H1 (cell line): ENCODE results near the gene R3HDM1. TPM values are rescaled to one million over a fixed set of nuclear protein-coding genes. Genes with fewer than 3 reads are reported as not detected.

Source experiments
- SUZ12 ChIP-seq: fragments of 200-600 bp; sonication (generic); IDR thresholded peaks from 2 replicates; pipeline ENCODE4 v1.6.1; 2012; ENCODE audit warnings: mild to moderate bottlenecking, inconsistent platforms, low read length, moderate library complexity, mixed read lengths
- YY1 ChIP-seq: IDR thresholded peaks from 2 replicates; pipeline ENCODE4 v1.6.1; 2011; ENCODE audit warnings: low read depth, mild to moderate bottlenecking, low read length
- polyA plus RNA-seq, 7 experiments: library from polyadenylated mRNA; depleted of rRNA in 3 of 7; stranded (reverse) in 5 of 7; unstranded in 2 of 7; fragments of >200 nt in 5 of 7; fragments of 200-250 nt in 2 of 7; gene quantifications; 1 replicate in 5 of 7; 2 replicates in 1 of 7; 4 replicates in 1 of 7; pipeline versions ENCODE4 v1.2.1 to v1.2.3, GENCODE V29; 2011 to 2013; ENCODE audit warnings: missing spikeins in 2 of 7, mixed read lengths in 2 of 7
- total RNA-seq: library from RNA; stranded (reverse); fragmentation: NEBNext Ultra II Directional; extraction: Animal tissue kit (Norgen Biotek cat#: 25700); gene quantifications from 2 replicates; pipeline ENCODE4 v1.2.1, GENCODE V29; 2021
- TF ChIP-seq, protein P1 (sequence below): fragments of 300-600 bp; sonication (generic); IDR thresholded peaks from 2 replicates; pipeline ENCODE4 v1.7.1; 2012; ENCODE audit warnings: low read length, moderate library complexity, mild to moderate bottlenecking, inconsistent platforms; ENCODE audit not compliant: insufficient replicate concordance

Gene R3HDM1
- total and polyA plus RNA-seq, 2 of the 8 experiments (the other 6 are each of a cell fraction or from before 2014, with no cell fraction given): 77.7 to 120 TPM

DNA sequence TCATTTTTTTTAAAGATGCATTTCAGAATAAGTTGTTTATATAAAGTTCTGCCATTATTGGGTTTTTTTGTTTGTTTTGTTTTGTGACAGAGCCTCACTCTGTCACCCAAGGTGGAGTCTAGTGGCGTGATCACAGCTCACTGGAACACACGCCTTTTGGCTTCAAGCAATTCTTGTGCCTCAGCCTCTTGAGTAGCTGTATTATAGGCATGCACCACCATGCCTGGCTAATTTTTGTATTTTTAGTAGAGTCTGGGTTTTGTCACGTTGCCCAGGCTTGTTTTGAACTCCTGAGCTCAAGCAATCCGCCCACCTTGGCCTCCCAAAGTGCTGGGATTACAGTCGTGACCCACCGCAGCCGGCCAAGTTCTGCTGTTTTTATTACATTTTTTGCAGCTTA, 72.3 kb downstream of the R3HDM1 start (continued):
- TF ChIP-seq, protein P1, sequence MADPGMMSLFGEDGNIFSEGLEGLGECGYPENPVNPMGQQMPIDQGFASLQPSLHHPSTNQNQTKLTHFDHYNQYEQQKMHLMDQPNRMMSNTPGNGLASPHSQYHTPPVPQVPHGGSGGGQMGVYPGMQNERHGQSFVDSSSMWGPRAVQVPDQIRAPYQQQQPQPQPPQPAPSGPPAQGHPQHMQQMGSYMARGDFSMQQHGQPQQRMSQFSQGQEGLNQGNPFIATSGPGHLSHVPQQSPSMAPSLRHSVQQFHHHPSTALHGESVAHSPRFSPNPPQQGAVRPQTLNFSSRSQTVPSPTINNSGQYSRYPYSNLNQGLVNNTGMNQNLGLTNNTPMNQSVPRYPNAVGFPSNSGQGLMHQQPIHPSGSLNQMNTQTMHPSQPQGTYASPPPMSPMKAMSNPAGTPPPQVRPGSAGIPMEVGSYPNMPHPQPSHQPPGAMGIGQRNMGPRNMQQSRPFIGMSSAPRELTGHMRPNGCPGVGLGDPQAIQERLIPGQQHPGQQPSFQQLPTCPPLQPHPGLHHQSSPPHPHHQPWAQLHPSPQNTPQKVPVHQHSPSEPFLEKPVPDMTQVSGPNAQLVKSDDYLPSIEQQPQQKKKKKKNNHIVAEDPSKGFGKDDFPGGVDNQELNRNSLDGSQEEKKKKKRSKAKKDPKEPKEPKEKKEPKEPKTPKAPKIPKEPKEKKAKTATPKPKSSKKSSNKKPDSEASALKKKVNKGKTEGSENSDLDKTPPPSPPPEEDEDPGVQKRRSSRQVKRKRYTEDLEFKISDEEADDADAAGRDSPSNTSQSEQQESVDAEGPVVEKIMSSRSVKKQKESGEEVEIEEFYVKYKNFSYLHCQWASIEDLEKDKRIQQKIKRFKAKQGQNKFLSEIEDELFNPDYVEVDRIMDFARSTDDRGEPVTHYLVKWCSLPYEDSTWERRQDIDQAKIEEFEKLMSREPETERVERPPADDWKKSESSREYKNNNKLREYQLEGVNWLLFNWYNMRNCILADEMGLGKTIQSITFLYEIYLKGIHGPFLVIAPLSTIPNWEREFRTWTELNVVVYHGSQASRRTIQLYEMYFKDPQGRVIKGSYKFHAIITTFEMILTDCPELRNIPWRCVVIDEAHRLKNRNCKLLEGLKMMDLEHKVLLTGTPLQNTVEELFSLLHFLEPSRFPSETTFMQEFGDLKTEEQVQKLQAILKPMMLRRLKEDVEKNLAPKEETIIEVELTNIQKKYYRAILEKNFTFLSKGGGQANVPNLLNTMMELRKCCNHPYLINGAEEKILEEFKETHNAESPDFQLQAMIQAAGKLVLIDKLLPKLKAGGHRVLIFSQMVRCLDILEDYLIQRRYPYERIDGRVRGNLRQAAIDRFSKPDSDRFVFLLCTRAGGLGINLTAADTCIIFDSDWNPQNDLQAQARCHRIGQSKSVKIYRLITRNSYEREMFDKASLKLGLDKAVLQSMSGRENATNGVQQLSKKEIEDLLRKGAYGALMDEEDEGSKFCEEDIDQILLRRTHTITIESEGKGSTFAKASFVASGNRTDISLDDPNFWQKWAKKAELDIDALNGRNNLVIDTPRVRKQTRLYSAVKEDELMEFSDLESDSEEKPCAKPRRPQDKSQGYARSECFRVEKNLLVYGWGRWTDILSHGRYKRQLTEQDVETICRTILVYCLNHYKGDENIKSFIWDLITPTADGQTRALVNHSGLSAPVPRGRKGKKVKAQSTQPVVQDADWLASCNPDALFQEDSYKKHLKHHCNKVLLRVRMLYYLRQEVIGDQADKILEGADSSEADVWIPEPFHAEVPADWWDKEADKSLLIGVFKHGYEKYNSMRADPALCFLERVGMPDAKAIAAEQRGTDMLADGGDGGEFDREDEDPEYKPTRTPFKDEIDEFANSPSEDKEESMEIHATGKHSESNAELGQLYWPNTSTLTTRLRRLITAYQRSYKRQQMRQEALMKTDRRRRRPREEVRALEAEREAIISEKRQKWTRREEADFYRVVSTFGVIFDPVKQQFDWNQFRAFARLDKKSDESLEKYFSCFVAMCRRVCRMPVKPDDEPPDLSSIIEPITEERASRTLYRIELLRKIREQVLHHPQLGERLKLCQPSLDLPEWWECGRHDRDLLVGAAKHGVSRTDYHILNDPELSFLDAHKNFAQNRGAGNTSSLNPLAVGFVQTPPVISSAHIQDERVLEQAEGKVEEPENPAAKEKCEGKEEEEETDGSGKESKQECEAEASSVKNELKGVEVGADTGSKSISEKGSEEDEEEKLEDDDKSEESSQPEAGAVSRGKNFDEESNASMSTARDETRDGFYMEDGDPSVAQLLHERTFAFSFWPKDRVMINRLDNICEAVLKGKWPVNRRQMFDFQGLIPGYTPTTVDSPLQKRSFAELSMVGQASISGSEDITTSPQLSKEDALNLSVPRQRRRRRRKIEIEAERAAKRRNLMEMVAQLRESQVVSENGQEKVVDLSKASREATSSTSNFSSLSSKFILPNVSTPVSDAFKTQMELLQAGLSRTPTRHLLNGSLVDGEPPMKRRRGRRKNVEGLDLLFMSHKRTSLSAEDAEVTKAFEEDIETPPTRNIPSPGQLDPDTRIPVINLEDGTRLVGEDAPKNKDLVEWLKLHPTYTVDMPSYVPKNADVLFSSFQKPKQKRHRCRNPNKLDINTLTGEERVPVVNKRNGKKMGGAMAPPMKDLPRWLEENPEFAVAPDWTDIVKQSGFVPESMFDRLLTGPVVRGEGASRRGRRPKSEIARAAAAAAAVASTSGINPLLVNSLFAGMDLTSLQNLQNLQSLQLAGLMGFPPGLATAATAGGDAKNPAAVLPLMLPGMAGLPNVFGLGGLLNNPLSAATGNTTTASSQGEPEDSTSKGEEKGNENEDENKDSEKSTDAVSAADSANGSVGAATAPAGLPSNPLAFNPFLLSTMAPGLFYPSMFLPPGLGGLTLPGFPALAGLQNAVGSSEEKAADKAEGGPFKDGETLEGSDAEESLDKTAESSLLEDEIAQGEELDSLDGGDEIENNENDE: no peak
- TF ChIP-seq SUZ12: no peak
- TF ChIP-seq YY1: no peak
